K562 treated with DMSO at 1 percent for 4 hours (cell line): ENCODE results near the gene SELENOO. TPM values are rescaled to one million over a fixed set of nuclear protein-coding genes. Genes with fewer than 3 reads are reported as not detected.

Source experiments
- total RNA-seq: library from RNA; unstranded; fragments of 300-600 nt; gene quantifications from 2 replicates; pipeline ENCODE4 v1.2.3, GENCODE V29; 2022; ENCODE audit not compliant: insufficient read depth

The SELENOO gene, protein sequence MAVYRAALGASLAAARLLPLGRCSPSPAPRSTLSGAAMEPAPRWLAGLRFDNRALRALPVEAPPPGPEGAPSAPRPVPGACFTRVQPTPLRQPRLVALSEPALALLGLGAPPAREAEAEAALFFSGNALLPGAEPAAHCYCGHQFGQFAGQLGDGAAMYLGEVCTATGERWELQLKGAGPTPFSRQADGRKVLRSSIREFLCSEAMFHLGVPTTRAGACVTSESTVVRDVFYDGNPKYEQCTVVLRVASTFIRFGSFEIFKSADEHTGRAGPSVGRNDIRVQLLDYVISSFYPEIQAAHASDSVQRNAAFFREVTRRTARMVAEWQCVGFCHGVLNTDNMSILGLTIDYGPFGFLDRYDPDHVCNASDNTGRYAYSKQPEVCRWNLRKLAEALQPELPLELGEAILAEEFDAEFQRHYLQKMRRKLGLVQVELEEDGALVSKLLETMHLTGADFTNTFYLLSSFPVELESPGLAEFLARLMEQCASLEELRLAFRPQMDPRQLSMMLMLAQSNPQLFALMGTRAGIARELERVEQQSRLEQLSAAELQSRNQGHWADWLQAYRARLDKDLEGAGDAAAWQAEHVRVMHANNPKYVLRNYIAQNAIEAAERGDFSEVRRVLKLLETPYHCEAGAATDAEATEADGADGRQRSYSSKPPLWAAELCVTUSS
- total RNA-seq, result 19.9 and 32.2 TPM in 2 replicates

DNA sequence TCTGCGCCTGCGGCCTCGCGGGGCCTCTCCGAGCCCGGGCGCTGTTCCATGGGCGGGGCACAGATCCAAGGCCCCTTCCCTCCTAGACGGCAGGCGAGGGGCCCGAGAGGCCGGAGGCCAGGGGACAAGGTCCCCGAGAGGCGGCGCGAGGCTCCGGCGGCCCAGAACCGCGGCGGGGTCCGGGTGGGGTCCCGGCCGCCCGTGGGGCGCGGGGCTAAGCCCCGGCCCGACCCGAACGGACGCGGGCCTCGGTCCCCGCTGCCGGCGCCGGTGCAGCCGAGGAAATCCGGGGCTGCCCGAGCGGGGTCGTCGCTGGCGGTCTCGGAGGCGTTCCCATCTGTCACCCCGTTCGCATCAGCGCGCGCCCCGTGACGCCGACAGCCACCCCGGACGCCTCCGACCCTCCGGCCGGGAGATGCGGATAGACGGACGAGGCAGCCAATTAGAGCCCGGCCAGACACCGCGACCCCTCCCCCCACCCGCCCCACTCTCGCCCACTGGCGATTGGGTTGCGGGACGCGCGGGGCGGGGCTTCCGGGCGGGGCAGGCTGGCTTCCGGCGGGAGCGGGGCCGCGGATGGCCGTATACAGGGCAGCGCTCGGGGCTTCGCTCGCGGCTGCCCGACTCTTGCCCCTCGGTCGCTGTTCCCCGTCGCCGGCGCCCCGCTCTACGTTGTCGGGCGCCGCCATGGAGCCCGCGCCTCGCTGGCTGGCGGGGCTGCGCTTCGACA lies at the start of gene SELENOO:
TSS of gene SELENOO (plus strand) at position 551 of the 730 bp plus-strand sequence. CDS start at position 577, 26 bp downstream.

DNA sequence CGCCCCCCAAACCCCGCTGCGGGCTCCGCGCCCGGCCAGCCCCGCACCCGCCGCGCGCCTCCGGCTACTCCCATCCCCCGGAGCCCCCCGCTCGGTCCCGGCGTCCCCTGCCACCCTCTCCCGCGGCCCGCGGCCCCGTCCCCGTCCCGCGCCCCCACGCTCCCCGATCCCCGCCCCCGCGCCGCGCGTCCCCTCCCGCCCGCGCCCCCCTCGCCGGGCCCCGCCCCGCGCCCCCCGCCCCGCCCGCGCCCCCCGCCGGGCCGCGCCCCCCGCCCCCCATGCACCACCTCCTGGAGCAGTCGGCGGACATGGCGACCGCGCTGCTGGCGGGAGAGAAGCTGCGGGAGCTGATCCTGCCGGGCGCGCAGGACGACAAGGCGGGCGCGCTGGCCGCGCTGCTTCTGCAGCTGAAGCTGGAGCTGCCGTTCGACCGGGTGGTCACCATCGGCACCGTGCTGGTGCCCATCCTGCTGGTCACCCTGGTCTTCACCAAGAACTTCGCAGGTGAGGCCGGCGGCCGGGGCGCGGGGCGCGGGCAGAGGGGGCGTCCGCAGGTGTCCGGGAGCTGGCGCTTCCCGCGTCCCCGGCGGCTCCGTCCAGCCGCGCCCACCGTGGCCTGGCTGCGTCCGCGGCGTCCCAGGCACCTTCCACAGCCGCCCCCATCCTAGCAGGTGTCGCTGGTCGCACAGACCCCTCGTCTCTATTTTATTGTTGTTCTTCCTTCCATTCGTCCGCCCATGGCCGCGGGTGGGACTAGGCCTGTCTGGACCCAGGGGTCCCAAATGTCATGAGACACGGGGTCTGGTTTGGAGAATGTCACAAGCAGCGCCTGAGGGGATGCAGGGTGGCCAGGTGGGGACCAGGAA lies 30.1 kb upstream of the SELENOO start, which contains the start of gene PANX2:
TSS of gene PANX2 (plus strand) at position 279 of the 866 bp plus-strand sequence. CDS start at position 279, 0 bp downstream.

DNA sequence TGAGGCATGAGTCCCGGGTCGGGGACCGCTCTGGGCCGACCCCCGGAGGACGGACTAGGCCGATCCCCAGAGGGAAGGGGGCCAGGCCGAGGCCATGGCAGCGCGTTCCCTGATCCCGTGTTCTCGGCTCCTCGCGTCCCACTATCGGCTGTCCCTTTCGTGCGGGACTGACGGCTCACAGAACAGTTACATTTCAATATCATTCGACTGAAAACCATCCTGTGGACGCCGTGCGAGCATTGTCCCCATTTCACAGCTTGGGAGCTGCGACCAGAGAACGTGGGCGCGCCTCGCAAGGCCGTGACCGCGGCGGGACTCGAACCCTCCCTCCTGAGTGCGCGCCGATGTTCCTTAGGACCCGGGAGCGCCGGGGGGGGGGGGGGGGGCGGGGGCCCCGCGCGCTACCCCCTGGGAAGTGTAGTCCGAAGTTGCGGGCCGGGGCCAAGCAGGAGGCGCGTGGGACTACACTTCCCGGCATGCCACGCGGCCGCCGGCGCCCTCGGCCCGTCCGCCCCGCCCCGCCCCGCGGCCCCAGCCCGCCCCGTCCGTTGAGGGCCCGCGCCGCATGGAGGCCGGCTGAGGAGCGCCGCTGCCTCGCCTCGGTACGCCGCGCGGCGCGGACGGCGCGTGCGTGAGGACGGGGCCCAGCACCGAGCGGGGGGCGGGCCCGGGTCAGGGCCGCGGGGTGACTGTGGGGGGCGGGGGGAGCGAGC lies 15.3 kb upstream of the SELENOO start, which contains the start of gene TRABD:
TSS of gene TRABD (plus strand) at position 539 of the 713 bp plus-strand sequence. CDS start 7,148 bp downstream, outside the sequence.

DNA sequence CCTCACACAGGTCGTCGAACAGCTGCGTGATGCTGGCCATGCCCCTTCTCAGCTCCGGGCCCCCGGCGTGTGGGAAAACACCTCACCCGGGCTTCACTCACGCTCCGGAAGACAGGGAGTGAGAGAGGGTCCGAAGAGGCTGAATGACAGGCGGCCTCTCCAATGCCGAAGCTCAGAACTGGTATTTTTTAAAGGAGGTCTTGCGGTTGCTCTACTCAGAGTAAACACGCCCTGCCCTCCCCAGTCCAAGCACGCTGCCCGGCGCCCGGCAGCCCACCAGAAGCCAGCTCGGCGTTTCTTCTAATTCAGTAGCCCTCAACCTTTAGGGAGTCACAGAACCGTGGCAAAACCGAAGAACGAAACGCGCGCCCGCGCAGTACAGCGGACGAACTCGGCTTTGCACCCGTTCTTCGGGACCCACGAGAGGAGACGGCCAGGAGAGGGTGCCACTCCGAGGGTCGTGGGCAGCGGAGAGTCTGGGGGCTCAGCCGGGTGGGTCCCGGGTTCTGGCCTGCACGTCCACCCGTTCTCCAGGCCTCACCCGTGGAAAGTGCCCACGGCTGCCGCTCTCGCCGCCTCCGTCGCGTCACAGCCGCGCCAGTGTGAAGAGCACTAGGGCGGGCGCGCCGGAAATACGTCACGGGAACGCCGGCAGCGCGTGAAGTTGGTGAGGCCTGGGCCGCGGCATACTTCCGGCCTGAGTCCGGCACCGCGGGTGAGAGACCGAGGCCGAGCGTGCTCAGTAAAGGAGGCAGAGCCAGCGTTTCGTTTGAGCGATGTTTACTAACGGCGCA lies 43.8 kb downstream of the SELENOO start, which contains the start of gene TUBGCP6:
TSS of gene TUBGCP6 (minus strand) at position 604 of the 794 bp plus-strand sequence. CDS start at position 40, 564 bp downstream.

DNA sequence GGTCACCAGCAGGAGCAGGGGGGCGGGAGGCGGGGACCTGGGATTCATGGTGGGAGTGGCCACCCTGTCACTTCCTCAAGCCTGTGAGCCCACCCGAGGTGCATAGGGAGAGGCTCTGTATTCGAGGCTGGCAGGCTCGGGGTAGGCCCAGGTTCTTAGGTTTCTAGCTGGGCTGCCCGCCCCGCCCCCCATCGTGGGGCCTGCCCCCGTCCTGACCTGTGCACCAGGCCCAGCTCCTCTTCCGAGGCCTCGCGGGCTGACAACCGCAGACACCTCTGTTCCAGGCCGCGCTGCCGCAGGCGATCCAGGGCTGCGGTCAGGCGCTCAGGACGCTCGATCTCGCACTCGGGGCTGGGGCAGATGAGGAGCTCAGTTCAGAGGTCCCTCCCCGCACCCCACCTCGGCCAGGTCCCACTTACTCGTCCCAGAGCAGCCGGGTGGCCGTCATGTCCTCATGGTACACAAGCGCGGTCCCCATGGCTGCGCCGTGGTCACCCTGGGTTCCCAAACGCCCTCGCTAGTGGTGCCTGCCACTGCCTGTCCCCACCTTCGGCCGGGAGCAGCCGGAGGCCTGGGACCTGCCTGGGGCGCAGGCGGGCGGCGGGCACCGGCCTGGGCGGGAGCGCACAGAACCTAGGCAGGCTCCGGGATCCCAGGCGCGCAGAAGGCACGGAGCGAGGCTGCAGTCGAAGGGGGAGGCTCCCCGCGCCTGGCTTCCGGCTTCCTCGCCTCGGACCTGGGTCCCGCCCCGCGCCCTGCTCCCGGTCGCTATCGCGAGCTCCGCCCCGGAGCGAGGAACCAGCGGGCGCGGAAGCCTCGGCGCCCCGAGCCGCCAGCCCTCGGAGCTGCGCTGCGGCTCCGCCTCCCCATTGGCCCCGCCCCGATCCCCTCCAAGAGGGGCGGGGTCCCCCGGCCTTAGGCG lies 50.0 kb downstream of the SELENOO start, which contains the start of gene HDAC10:
TSS of gene HDAC10 (minus strand) at position 711 of the 922 bp plus-strand sequence. CDS start at position 478, 233 bp downstream.

DNA sequence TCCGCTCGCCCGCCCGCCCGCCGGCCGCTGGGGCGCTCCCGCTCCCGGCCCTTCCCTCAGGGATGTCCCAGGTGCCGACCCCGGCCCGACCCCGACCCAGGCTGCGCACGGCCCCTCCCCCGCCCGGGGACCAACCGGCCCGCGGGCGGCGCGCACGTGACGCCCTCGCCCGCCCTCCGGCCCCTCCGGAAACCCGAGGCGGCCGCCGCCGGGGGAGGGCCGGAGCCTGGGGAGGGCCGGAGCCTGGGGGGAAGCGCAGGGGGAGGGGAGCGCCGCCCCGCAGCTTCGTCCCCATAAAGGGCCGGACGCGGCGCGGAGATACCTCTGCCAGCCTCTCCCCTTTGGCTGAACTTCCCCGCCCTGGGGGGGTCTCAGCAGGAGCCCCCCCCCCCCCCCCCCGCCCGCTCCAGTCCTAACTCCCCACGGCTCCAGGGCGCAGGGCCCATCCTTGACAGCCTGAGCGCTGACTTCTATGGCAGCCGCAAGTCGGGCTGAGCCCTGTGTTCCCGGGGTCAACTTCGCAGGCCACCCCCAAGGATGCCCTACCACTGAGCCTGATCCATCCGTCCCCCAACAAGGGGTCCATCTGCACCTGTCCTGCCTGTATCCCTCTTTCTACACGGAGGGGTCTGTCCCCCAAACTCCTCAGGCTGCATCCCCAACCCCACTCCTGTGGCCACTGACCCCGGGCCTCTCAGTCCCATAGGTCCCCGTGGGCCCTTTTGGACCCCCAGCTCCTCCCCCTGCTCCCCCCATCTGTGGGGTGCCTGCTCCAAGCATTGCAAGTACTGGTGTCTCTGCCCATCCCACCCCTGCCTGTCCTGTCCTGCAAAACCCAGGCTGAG lies 61.0 kb downstream of the SELENOO start, which contains the start of gene MAPK12:
TSS of gene MAPK12 (minus strand) at position 69 of the 845 bp plus-strand sequence. CDS start 174 bp downstream, outside the sequence.

Other genes with a start within 250 kb of the SELENOO start
- gene PIM3, start 240.2 kb upstream of the SELENOO start, total RNA-seq, result 84.8 and 88.5 TPM in 2 replicates
- gene IL17REL, start 188.2 kb upstream of the SELENOO start, total RNA-seq, result not detected in 2 replicates
- gene TTLL8, start 142.7 kb upstream of the SELENOO start, total RNA-seq, result not detected in 2 replicates
- 1.5 and 5.6 TPM in 2 replicates for gene MLC1, start 115.6 kb upstream of the SELENOO start, total RNA-seq
- 0.66 and 0.81 TPM in 2 replicates for gene MOV10L1, start 111.0 kb upstream of the SELENOO start, total RNA-seq
- 24.4 and 28.0 TPM in 2 replicates for gene PANX2, start 30.3 kb upstream of the SELENOO start, total RNA-seq
- 54.3 and 67.9 TPM in 2 replicates for gene TRABD, start 15.1 kb upstream of the SELENOO start, total RNA-seq
- gene TUBGCP6, start 44.0 kb downstream of the SELENOO start, total RNA-seq, result 11.9 and 16.1 TPM in 2 replicates
- gene HDAC10, start 50.3 kb downstream of the SELENOO start, total RNA-seq, result 25.1 and 29.2 TPM in 2 replicates
- 24.5 and 32.8 TPM in 2 replicates for gene MAPK12, start 60.7 kb downstream of the SELENOO start, total RNA-seq
- gene MAPK11, start 69.4 kb downstream of the SELENOO start, total RNA-seq, result 7.2 and 11.4 TPM in 2 replicates
- 34.3 and 35.7 TPM in 2 replicates for gene PLXNB2, start 106.6 kb downstream of the SELENOO start, total RNA-seq
- 1.8 TPM in 2 replicates for gene DENND6B, start 126.0 kb downstream of the SELENOO start, total RNA-seq
- 42.2 and 49.8 TPM in 2 replicates for gene PPP6R2, start 142.3 kb downstream of the SELENOO start, total RNA-seq